ENCODE data around the gene FOXP1. TPM values are rescaled to one million over a fixed set of nuclear protein-coding genes. Genes with fewer than 3 reads are reported as not detected.

The FOXP1 gene
- total and polyA plus RNA-seq, 4 donors = 4.9 to 35.4 (median 32.0) TPM

GRCh38 chr3:71109977-71110285, 473.6 kb downstream of the FOXP1 start:
- Histone ChIP-seq H3K36me3 (ENCODE audit: control insufficient read depth in 4 of 4, insufficient read depth in 3 of 4, low read depth in 1 of 4, low read length in 3 of 4) (peaks cover 0 to 6% (median 4%) of the 10 kb centered on the region in 4 donors), H3K4me1 (ENCODE audit: control insufficient read depth in 4 of 4, insufficient read depth in 4 of 4, low read length in 3 of 4) (peaks cover 11 to 25% (median 14%) of the 10 kb centered on the region in 4 donors), H3K4me3 (ENCODE audit: low read depth in 1 of 3, low read length in 3 of 3) (no peak overlapping the region), H3K9ac (ENCODE audit: low read depth in 1 of 2, low read length in 2 of 2) (no peak overlapping the region), H3K27me3 (ENCODE audit: control insufficient read depth in 4 of 4, insufficient read depth in 4 of 4, low read length in 3 of 4) (no peaks in the 10 kb centered on the region), H3K27ac (ENCODE audit: low read depth in 1 of 2, low read length in 2 of 2) (peak overlapping the region in 1 of 2 donors; percentile 73), H3K9me3 (ENCODE audit: control insufficient read depth in 4 of 4, low read length in 3 of 4) (no peaks in the 10 kb centered on the region)
- 80% methylated on average over 3 of the region's 3 CpGs for WGBS
- no peak for DNase-seq (ENCODE audit: low spot score)
- TF ChIP-seq, protein P1, sequence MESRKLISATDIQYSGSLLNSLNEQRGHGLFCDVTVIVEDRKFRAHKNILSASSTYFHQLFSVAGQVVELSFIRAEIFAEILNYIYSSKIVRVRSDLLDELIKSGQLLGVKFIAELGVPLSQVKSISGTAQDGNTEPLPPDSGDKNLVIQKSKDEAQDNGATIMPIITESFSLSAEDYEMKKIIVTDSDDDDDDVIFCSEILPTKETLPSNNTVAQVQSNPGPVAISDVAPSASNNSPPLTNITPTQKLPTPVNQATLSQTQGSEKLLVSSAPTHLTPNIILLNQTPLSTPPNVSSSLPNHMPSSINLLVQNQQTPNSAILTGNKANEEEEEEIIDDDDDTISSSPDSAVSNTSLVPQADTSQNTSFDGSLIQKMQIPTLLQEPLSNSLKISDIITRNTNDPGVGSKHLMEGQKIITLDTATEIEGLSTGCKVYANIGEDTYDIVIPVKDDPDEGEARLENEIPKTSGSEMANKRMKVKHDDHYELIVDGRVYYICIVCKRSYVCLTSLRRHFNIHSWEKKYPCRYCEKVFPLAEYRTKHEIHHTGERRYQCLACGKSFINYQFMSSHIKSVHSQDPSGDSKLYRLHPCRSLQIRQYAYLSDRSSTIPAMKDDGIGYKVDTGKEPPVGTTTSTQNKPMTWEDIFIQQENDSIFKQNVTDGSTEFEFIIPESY (IDR thresholded peaks at IDR 0.05) = no peak
- no peak for TF ChIP-seq SP1 (IDR thresholded peaks at IDR 0.05)
- TF ChIP-seq HNF4G (IDR thresholded peaks at IDR 0.05) = no peak
- no peak for TF ChIP-seq NR2F2 (IDR thresholded peaks at IDR 0.05)
- no peak for TF ChIP-seq ATF3 (IDR thresholded peaks at IDR 0.05)
- no peak for TF ChIP-seq RAD21 (IDR thresholded peaks at IDR 0.05)
- TF ChIP-seq YY1 (IDR thresholded peaks at IDR 0.05) = no peak
- TF ChIP-seq CTCF (IDR thresholded peaks at IDR 0.05; ENCODE audit: low read depth, low read length, missing input control) = no peak
- no peak for TF ChIP-seq JUND (IDR thresholded peaks at IDR 0.05)
- TF ChIP-seq HNF4A (conservative IDR thresholded peaks at IDR 0.05) = no peak
- no peak for TF ChIP-seq FOXA2 (IDR thresholded peaks at IDR 0.05)
- no peak for TF ChIP-seq EGR1 (IDR thresholded peaks at IDR 0.05; ENCODE audit: low read depth in 2 of 2)
- no peak for TF ChIP-seq GABPA (IDR thresholded peaks at IDR 0.05 in 1 of 2, conservative IDR thresholded peaks at IDR 0.05 in 1 of 2)
- TF ChIP-seq FOXA1 (IDR thresholded peaks at IDR 0.05) = no peak
- TF ChIP-seq TAF1 (conservative IDR thresholded peaks at IDR 0.05) = no peak

DNA sequence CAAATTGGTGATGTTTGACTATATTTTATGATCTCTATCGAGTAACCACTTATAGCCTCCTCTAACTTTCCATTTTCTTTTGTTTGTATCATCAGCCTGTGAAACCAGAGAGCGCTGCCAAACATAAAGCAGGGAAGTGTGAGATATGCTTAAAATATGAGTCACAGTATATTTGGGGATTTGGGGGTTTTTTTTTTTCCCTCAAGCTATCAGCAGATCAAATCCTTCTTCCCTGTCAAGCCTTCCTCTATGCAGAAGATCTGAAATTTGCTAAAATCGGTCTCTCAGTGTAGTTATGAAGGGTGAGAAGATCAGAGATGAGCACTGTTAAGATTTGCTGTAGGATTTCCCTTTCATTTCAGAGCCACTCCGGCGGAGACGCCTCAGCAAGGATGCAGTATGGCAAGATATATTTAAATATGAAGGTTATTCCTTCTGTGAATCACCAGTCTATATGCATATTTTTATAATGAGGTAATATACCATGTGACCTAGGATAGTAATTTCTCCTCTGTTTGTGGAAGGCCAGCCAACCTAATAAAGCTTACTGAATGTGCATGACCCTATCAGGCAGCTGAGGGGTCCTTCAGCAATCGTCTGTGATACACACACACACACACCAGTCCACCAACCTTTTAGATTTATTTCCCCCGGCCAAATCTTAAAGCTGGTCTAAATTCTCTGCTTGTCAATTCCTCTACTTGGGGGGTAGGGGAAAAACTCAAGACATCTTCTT, 474.1 kb downstream of the FOXP1 start:
- H3K9ac ChIP-seq (ENCODE audit: low read depth in 1 of 2, low read length in 2 of 2) = no peak overlapping the region
- no peaks in the 10 kb centered on the region for H3K27me3 ChIP-seq (ENCODE audit: control insufficient read depth in 4 of 4, insufficient read depth in 4 of 4, low read length in 3 of 4)
- DNase-seq (ENCODE audit: low spot score) = no peak
- 88% methylated on average over 8 of the region's 8 CpGs for WGBS
- H3K36me3 ChIP-seq (ENCODE audit: control insufficient read depth in 4 of 4, insufficient read depth in 3 of 4, low read depth in 1 of 4, low read length in 3 of 4) = peaks cover 0 to 5% (median 4%) of the 10 kb centered on the region in 4 donors
- H3K9me3 ChIP-seq (ENCODE audit: control insufficient read depth in 4 of 4, low read length in 3 of 4) = no peaks in the 10 kb centered on the region
- no peak overlapping the region for H3K4me3 ChIP-seq (ENCODE audit: low read depth in 1 of 3, low read length in 3 of 3)
- H3K4me1 ChIP-seq (ENCODE audit: control insufficient read depth in 4 of 4, insufficient read depth in 4 of 4, low read length in 3 of 4) = peaks cover 13 to 25% (median 14%) of the 10 kb centered on the region in 4 donors
- H3K27ac ChIP-seq (ENCODE audit: low read depth in 1 of 2, low read length in 2 of 2) = peak overlapping the region in 1 of 2 donors; percentile 13
- TF ChIP-seq JUND (IDR thresholded peaks at IDR 0.05) (peak in 1 of 2 donors; percentile 8), CTCF (IDR thresholded peaks at IDR 0.05; ENCODE audit: low read depth, low read length, missing input control) (no peak)
